SU-DHL-6 (cell line): Measurements from ENCODE around the gene SPDYE16.
"Not testable (repeated sequence)": the region's sequence is repeated elsewhere in the genome, so short reads cannot be mapped to it uniquely, and the experiment has no call there.

Experiments
- CTCF ChIP-seq: fragments of 200-600 bp; sonication (generic); IDR thresholded peaks from one replicate; pipeline ENCODE4 v1.5.1; 2017; ENCODE audit warnings: antibody characterized with exemption, mild to moderate bottlenecking, low read length, moderate library complexity; ENCODE audit not compliant: insufficient read depth, poor library complexity, severe bottlenecking
- EZH2phosphoT487 ChIP-seq: fragments of 200-600 bp; sonication (generic), shearing (Covaris generic); conservative IDR thresholded peaks from 2 replicates; pipeline ENCODE4 v1.6.1; 2018; ENCODE audit warnings: mild to moderate bottlenecking, antibody characterized with exemption, low read length, moderate library complexity, mixed read lengths

DNA sequence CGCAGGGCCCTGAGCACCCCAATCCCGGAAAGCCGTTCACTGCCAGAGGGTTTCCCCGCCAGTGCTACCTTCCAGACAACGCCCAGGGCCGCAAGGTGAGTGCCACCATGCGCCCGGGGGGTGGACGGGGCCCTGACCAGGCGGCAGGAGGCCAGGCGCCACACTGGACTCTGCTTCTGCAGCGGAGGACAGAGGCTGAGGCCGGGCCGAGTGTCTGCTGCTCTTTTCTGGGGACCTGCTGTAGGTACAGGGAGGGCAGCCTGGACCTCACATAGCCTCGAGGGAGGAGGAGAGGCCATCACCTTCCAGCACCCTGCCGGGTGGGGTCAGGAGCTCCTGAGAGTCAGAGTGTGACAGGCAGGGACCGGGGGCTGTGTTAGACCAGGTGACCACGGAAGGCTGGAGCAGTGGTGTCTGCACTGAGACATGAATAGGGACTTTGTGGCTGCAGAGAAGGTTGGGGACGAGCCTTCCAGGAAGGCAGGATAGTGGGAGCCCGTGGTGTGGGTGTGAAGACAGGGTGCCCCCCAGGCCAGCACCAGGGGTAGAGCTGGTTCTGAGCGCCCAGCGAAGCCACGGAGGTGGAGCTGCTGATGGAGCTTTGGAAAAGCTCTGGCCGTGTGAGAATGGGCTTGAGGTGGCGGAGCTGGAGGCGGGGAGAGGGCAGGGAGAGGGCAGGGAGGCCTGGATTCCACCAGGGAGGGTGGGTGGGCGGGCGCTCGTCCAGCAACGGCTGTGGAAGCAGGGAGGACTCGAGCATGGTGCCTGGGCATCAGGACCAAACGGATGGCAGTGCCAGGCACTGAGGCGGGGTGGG, 38.5 kb downstream of the SPDYE16 start:
- TF ChIP-seq CTCF, EZH2phosphoT487: not testable (repeated sequence)
